Omental fat pad (tissue), 4 donors: Measurements from ENCODE around the gene SRP14. TPM values are rescaled to one million over a fixed set of nuclear protein-coding genes. Genes with fewer than 3 reads are reported as not detected.
"Not testable (repeated sequence)": the region's sequence is repeated elsewhere in the genome, so short reads cannot be mapped to it uniquely, and the experiment has no call there.

Experiments
- ATAC-seq: fragments of 150-250 bp; one replicate; pipeline ENCODE4 v1.9.1; 2016; ENCODE audit warnings: mild to moderate bottlenecking, moderate library complexity; ENCODE audit not compliant: low FRiP score
- DNase-seq: peaks from one replicate; pipeline ENCODE4 v3.0.0-alpha.2; 2019; ENCODE audit warnings: low spot score
- CTCF ChIP-seq, 3 donors: fragments of 450-650 bp; IDR thresholded peaks; one replicate each; pipeline ENCODE4 v1.5.1; 2016 to 2017; ENCODE audit warnings: antibody characterized with exemption in 3 of 3, mild to moderate bottlenecking in 3 of 3, moderate library complexity in 2 of 3
- total RNA-seq, 4 donors: library from RNA; depleted of rRNA; stranded (reverse); fragments of >200 nt; gene quantifications; one replicate each; pipeline ENCODE4 v1.1.0, GENCODE V29; 2016

Gene SRP14
- total RNA-seq, 4 donors from 2014 or later = 276 to 299 (median 286) TPM

GRCh38 chr15:39997031-39997430 is 42.0 kb downstream of the SRP14 start:
- TF ChIP-seq CTCF (IDR thresholded peaks at IDR 0.05) = no peak
- ATAC-seq (no peak), DNase-seq (no peak)

DNA sequence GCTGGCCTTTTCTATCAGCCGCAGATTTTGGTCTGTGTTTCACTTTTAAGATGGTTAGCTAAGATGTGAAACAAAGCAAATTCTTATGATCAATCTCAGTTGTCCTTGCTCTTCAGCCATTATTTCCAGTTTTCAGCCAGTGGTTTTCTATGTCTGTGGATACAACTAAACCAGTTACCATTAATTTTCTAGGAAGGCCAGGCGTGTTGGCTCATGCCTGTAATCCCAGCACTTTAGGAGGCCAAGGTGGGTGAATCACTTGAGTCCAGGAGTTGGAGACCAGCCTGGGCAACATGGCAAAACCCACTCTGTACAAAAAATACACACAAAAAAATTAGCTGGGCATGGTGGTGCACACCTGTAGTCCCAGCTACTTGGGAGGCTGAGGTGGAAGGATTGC is 42.8 kb downstream of the SRP14 start:
- not testable (repeated sequence) for DNase-seq, ATAC-seq

DNA sequence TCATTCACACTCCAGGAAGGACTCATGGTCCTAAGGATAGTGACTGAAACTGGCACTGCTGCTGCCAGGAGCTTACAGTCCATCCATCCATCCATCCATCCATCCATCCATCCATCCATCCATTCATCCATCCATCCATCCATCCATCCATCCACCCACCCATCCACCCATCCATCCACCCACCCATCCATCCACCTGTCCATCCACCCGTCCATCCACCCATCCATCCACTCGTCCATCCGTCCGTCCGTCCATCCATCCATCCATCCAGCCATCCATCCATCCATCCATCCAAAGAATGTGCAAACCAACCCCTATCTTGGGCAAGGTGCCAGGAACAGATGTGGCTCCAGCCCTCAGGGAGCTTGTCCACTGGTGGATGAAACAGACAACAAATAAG is 46.0 kb downstream of the SRP14 start:
- not testable (repeated sequence) for ATAC-seq, DNase-seq

DNA sequence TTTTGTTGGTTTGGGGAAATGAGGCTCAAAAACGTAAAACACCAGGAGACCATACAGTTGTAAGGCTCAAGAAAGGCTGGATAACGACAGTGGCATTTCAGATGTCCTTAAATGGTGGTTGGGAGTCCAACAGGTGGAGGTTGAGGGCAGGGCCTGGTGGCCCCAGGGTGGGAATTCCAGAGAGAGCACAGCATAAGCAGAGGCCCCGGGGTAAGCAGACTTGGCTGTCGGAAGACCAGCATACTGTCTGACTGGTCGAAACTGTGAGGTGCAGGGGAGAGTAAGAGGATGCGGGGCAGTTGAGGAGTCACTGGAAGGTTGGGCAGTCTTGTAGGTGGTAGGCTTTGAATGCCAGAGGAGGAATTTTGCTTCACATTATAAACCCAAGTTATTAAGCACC is 48.3 kb downstream of the SRP14 start:
- ATAC-seq (no peak), DNase-seq (no peak)
- no peak for TF ChIP-seq CTCF (IDR thresholded peaks at IDR 0.05)

DNA sequence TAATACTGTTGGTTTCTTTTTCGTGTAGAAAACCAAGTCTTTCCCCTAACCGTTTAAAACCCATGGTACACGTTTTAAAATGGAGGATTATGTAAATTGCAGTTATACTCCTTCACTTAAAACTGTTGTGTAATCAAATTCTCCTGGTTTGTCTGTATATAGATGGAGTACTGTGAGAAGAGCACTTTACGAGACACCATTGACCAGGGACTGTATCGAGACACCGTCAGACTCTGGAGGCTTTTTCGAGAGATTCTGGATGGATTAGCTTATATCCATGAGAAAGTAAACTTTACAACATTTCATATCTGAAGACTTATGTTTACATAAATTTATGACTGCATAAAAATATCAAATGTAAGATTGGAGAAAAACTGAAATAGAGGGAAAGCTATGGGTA is 51.2 kb downstream of the SRP14 start:
- no peak for TF ChIP-seq CTCF (IDR thresholded peaks at IDR 0.05)
- ATAC-seq (no peak), DNase-seq (no peak)

Other genes with a start within 250 kb of the SRP14 start
- gene GPR176, start 118.9 kb downstream of the SRP14 start, total RNA-seq = 10 to 100 TPM in 2 of 4 donors, 1 to 10 TPM in 2; 5.6 to 23.9 (median 11.7) TPM
- 10 to 100 TPM; 46.0 to 60.5 (median 51.6) TPM for gene EIF2AK4, start 105.1 kb downstream of the SRP14 start, total RNA-seq
- 1 to 10 TPM; 3.7 to 7.7 (median 5.3) TPM for gene BMF, start 69.7 kb upstream of the SRP14 start, total RNA-seq
- gene BUB1B, start 121.9 kb upstream of the SRP14 start, total RNA-seq = 1 to 10 TPM in 2 of 4 donors, under 1 TPM in 2; 0.37 to 7.4 (median 1.5) TPM
- 1 to 10 TPM in 1 of 4 donors, under 1 TPM in 1, not detected in 2; 0.72 to 1.5 TPM for gene PAK6, start 199.9 kb upstream of the SRP14 start, total RNA-seq
- gene ANKRD63, start 243.9 kb upstream of the SRP14 start, total RNA-seq = not detected